ENCODE measurements around the gene HELT.

DNA sequence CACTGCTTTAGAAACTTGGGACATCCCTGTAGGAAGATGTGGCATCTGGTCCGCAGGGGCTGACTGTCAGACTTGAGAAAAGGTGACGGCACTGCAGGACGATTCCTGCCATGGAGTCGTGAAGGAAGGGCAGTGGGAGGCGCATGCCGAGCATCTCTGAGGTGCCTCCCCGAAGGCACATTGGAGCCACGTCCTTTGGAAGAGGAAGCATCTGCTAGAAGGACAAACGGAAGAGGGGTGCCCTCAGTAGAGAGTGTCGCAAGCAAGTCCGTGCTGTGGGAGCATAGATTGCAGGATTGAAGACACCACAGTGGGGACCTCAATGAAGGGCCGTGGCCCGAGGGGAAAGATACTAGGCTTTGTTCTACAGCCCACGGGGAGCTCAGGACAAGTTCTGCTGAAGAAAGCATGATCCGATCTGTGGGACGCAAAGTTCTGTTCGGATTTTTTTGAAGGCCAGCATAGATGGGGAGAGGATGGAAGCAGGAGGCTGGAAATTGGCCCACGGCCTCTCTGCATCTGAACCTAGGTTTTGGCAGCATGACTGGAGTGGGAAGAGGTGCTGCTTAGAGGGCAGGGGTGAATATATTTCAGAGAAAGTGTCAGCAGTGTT is 24.2 kb upstream of the HELT start:
- TF ChIP-seq, protein P1, sequence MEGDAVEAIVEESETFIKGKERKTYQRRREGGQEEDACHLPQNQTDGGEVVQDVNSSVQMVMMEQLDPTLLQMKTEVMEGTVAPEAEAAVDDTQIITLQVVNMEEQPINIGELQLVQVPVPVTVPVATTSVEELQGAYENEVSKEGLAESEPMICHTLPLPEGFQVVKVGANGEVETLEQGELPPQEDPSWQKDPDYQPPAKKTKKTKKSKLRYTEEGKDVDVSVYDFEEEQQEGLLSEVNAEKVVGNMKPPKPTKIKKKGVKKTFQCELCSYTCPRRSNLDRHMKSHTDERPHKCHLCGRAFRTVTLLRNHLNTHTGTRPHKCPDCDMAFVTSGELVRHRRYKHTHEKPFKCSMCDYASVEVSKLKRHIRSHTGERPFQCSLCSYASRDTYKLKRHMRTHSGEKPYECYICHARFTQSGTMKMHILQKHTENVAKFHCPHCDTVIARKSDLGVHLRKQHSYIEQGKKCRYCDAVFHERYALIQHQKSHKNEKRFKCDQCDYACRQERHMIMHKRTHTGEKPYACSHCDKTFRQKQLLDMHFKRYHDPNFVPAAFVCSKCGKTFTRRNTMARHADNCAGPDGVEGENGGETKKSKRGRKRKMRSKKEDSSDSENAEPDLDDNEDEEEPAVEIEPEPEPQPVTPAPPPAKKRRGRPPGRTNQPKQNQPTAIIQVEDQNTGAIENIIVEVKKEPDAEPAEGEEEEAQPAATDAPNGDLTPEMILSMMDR (conservative IDR thresholded peaks at IDR 0.05; ENCODE audit: low read depth, low read length), result no peak
- no peak for TF ChIP-seq EZH2phosphoT487 (IDR thresholded peaks at IDR 0.05; ENCODE audit: borderline replicate concordance, low read length)
- TF ChIP-seq EZH2 (IDR thresholded peaks at IDR 0.05; ENCODE audit: low read length, unreplicated experiment), result no peak
